ENCODE measurements around the gene MCM6.
A peak's percentile ranks its signal among the peaks of the same experiment; 100 is the strongest.
"Not testable (repeated sequence)": the region's sequence is repeated elsewhere in the genome, so short reads cannot be mapped to it uniquely, and the experiment has no call there.

The MCM6 gene

DNA sequence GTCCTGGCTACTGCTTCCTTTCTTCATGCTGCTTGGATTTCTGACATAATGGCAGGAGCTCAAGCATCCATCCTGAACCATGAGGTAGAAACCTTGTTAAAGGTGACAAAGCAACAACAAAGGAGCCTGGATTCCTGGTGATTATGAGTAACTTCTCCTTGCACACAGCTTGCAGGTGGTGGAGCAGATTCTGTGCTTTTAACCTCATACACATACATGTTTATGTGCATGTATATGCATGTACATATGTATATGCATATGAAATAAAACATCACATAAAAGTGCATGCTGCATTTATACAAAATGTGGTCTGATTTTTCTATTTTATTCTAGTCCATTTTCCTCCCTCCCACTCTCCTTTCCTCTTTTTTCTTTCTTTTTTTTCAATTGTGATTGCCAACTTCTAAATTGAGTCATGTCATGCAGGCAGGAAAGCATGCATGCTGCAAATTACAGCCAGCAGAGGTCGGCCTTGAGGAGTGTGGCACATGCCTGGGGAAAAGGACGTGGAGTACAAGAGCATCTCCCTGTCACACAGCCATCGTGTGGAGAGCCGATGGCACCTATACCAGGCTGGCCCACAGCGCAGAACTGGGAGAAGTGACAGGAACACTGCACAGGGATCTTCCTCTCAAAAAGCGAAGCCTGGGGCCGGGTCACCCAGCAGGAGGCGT is 57.2 kb downstream of the MCM6 start:
- peak in 1 of 4 experiments; percentile 2 for DNase-seq

DNA sequence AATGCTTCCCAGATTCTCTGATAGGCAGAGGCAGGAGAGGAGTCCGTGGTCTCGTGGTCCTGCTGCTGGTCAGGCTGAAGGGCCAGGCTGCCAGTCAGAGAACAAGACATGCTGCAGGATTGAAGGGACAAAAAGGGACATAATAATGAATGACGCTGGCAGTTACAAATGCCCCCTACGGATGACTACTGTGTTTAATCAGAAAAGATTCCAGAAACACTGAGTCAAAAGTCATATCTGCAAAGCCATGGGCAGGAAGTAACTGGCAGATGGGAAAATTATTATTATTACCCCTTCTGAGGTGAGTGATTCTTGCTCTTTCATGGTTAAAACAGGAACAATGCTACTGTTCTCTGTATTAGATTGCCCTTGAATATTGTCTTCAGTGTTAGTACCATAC is 58.3 kb downstream of the MCM6 start:
- no peak for DNase-seq

DNA sequence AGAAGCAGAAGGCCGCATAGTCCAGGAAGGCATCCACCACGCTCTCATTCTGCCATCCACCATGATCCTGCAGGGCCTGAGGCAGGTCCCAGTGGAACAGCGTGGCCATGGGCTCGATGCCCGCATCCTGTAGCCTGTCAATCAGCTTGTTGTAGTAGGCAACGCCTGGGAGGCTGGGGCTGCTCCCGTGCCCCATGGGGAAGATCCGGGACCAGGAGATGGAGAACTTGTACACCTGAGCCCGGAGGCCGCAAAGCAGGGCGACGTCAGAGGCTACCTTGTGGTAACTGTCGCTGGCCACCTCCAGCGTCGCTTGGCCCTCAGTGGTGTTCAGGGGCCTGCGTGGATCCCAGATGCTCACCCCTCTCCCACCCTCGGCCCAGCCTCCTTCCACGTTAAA is 58.8 kb downstream of the MCM6 start:
- DNase-seq = no peak

DNA sequence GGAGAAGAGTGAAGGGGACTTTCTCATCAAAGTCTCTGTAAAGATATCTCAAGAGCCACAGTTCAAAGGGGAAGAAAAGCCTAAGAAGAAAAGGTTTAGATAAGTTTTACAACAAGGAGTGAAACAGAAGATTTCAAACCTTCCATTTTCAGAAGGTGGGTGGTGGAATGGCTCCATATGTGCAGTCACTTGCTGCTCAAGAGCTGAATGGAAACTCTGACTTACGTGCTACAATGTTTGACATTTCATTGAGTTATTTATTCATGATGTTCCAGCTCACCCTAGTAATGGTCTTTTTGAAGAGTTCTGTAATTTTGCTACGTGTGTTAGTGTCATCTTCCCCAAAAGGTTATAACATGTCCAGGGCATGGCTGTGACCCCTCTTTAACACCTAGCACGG is 61.0 kb downstream of the MCM6 start:
- DNase-seq = no peak

DNA sequence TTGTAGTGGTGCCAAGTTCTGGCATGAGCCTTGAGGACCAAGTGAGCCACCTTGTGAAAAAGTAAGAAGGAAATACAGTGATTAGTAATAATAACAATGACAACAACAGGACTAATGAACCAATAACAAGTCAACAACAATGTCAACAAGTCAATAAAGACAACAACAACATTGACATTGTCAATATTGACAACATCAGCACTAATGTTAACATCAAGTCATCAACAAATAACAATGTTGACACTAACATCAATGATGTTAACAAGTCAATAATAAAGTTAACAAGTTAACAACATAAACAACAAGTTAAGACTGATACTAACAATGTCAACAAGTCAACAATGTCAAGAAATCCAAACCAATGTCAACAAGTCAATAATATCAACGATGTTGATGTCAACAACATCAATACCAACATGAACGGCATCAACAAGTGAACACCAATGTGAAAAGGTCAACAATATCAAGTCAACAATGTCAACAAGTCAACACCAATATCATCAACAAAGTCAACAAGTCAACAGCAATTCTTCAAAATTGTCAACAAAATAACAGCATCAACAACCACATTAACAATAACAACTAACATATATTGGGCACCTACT is 63.2 kb downstream of the MCM6 start:
- DNase-seq = no peak

DNA sequence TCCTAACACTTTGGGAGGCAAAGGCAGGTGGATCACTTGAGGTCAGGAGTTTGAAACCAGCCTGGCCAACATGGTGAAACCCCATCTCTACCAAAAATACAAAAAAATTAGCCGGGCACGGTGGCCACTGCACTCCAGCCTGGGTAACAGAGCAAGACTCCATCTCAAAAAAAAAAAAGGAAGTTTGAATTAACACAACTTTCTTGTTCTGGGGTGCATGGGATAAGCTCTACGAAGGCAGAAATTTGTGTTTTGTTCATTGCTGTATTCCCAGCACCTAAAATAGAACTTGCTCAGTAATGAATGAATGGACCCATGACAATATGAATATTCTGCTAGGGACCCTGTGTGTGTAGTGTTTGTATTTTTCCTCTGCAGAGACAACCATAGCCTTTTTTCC is 68.4 kb downstream of the MCM6 start:
- not testable (repeated sequence) for DNase-seq

DNA sequence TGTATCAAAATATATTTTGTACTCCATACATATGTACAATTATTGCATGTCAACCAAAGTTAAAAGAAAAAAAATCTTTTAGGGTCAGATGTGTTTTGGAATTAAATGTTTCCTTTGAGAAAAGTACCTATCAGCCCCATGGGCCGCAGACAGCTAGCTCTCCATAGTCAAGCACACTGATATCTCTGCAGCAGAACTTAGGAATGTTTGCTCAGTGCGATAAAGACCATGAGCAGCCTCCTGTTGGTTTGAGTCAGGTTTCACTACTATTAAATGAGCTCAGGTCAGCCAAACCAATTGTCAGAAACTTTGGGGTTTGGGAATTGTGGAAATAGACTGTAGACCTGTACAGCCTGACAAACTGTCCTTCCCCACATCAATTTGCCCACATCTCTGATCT is 73.0 kb downstream of the MCM6 start:
- DNase-seq = no peak

DNA sequence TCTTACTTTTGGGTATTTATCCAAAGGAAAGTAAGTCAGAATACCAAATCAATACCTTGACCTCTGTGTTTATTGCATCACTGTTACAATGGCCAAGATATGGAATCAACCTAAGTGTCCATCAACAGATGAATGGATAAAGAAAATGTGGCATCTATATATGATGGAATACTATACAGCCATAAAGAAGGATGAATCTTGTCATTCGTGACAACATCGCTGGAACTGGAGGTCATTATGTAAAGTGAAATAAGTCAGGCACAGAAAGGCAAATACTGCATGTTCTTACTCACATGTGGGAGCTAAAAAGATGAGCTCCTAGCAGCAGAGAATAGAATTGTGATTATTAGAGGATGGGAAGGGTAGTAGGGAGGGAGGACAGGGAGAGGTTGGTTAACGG is 73.9 kb downstream of the MCM6 start:
- no peak for DNase-seq

DNA sequence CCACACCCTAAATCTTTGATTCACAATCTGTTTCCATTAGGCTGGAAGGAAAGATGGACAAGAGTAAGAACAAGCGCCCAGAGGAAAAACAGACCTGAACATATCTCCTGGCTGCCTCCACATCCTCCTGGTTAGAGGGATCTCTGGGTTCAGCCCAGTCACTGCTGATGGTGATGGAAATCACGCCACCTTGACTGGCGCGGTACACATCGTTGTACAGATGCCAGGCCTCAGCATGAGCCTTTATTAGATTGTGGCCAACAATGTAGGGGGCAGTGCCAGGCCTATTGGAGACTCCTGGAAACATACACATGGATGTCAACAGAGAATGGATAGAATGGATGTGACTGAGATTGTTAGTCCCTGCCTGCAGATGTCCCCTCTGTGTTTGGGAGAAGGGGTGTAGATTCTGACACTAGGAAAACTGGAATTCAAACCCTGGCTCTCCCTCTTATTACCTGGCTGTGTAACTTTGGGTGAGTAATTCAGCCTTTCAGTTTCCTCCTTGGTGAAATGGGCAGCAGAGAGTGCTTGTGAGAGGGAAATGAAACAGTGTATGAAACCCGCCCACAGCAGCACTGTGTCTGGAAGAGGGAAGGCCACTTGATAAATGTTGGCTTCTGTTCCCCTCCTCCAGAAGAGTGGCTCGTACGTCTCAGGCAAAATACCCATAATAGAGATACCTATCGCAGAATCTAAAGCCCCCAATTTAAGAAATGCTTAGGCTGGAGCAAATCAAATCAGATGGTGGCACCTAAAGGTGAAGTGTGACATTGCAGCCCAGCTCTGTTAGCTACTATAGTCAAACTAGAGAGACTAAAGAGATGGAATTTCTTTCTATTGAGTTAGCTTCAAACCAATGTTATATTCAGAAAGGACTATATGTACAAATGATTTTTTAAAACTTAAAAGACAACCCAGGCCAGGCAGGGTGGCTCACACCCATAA is 75.5 kb downstream of the MCM6 start:
- DNase-seq = no peak

DNA sequence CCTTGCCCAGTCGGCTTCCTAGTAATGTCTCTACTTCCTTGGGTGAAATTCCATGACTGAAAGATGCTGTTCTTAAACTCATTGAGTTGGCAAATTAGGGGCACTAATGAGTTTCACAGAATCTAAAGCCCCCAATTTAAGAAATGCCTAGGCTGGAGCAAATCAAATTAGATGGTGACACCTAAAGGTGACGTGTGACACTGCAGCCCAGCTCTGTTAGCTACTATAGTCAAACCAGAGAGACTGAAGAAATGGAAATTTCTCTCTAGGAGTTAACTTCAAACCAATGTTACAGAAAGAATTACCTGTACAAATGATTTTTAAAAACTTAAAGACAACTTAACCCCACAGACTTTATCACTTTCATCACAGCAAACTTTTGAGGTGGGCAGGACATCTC is 76.5 kb downstream of the MCM6 start:
- no peak for DNase-seq

DNA sequence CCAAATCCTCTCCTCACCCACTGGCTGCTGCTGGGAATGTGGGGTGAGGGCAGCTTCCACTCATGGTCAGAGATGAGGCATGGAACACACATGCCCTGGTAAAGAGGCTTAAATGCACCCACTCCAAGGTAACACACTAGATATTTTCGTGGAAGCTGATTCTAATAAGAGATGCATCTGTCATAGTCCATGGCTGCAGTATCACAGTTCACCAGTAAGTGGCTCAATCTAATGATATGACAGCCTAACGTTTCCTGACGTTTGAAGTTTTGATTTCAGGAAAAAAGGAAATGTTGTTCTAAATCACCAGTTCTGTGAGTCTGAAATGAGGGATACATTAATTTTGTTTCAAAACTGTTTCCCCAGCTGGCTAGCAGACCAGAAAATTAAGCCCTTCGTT is 77.5 kb downstream of the MCM6 start:
- no peak for DNase-seq

DNA sequence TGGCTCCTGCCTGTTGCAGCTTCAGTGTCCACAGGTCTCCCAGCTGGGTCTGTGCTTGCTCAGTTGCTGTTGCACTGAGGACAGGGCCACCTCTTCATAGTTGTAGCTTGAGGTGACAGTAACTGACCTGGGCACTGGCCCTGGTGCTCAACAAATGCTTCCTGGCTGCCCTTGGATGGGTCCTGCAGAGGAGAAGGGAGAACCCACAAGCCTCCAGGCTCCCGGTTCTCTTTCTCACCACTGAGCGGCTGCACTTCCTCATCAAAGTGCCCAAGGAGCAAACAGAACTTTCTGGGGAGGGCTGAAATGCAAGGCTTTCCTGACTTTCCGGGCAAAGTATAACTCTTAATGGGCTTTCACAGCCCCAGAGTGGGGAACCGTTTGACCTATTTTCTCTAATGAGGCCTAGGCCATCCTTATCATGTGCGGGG is 78.0 kb downstream of the MCM6 start:
- no peak for DNase-seq

DNA sequence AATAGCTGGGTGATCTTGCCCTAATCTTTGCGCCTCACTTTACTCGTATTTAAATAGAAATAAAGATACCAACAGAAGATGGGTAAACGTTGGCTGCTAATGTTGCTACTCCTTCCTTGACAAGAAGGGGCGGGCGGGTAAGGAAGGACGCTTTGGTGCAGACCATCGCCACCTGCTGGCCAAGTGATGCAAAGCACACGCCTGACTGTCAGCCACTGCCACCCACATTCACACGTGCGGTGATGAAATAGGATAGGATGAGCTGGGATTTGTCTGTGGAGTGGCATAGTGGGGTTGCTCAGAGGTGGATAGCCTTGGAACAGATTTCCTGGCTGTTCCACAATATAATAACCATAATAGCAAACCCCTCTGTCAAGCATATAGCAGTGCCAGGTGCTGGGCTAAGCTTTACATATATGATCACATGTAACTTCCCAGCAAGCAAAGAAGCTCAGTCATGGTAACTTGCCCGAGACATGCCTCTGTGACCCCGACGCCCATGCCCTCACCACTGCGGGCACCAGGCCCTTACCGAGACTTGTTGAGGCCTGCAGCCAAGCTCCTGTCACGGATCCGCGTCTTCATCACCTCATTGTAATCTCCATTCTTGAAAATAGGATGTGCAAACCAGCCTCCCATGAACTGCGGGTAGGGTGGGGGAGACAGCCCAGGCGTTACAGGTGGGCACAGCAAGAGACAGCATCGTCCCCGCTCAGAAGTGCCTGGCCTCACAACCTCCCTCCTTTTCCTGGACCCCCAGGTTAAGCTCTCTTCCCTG is 78.6 kb downstream of the MCM6 start:
- DNase-seq = peak; percentile 13 to 69 (median 53)

DNA sequence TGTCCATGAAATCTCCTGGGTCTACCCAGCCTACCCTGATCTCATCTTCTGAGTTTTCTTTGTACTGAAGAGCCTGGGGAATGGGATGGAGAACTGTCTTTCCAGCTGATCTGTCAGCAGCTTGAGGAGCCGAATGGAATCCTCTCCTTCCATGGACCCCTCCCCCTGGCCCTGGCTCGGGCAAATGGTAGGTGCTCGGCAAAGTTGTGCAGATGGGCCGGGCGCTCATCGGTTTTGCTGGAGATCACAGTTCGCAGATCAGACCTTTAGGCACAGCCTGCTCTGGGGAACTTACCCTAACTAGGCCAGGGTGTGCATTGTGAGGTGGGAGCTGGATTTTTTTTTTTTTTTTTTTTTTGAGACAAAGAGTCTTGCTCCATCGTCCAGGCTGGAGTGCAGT is 79.6 kb downstream of the MCM6 start:
- no peak for DNase-seq

DNA sequence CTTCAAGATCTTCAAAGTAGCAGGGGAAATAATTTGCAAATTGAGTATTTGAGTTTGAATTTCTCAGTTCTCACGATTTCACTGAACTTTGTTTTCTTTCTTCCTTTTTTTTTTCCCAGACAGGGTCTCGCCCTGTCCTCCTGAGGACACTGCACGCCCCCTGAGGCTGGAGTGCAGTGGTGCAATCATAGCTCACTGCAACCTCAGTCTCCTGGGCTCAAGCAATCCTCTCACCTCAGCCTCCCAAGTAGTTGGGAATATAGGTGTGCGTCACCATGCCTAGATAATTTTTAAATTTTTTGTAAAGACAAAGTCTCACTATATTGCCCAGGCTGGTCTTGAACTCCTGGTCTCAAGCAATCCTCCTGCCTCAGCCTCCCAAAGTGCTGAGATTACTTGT is 80.6 kb downstream of the MCM6 start:
- not testable (repeated sequence) for DNase-seq

DNA sequence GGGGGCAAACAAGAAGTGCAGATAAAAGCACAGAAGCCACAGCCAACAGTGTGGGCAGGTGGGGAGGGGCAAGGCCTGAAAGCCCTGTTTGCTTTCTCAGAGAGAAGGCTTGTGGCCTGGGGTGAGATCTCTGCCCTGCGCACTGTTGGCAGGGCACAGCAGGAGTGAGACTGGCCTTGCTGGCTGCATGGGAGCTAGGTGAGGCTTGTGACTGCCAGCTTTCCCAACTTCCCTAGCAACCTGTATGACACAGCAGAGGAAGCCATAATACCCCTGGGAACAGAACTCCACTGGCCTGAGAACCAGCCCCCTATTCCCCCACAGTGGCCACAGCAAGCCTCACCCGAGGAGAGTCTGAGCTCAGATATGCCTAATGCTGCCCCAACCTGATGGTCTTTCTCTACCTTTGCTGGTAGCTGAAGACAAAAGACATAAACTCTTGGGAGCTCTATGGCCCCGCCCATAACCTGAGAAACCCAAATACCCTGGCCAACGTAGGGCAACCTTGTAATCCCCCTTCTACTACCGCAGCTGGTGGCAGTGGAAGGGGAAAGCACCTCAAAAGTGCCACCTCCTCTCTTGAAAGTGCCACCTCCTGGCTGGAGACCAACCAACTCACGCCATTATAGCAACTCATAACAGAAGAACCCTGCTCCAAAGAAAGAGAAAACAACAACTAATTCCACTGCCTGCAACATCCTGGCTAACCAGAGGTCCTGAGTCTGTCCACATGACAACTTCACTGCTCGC is 83.7 kb downstream of the MCM6 start:
- DNase-seq = no peak

DNA sequence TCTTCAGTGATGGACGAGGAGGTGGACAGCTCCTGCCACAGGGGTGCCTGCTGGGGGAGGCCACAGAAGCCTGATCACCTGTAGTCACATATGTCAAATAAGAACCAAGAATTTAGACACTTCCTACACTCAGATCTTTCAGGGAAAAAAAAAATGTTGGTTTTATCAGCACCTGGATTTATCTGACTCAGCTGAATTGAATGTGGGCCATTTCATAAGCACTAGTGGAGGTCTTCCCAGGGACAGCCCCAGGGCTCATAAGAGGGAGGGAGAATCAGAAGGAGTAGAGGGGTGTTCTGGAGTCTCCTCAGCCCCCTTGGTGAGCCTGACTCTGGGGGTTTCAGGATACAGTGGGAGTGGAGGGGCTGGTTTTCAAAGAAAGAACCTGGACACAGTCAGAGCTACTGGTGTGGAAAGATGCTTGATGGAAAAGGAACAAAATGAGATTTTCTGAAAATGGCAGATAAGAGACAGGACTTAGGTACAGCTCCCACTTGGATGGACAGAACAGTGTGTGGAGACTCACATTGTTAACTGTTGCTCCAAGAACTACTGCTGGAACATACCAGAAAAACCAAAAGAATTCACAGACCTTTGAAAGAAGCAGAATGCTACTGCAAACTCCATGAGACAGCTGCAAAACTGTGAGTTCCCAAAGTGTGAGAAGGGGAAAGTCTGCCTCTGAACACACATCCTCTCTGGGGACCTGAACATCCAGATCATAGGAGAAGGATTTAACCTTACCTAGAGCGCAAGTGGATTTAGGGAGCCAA is 84.6 kb downstream of the MCM6 start:
- DNase-seq = no peak

DNA sequence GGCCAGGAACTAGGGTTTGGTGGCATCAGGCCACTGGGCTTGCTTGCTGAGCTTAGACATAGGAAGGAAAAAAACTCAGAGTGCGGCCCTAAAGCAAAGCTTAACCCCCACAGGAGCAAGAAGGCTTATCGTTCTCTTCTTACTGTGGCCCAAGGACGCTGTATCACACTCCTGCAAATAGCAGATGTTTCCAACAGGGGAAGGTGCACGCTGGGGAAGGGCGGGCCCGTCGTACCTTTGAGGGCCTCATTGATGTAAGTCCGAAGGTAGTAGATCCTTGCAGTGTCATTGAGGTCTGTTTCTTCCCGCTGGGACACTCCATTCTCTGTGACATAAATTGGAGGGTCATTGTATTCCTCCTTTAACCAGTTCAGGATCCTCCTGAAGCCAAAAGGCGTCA is 85.8 kb downstream of the MCM6 start:
- DNase-seq = no peak
